Neuron (in vitro differentiated cells): ENCODE results near the gene TRIM63.

Experiments used
- H2AFZ ChIP-seq: one replicate; pipeline ENCODE4 v1.6.1; 2013; ENCODE audit warnings: low read depth, mild to moderate bottlenecking, inconsistent platforms, low read length, moderate library complexity
- H3K27me3 ChIP-seq: one replicate; pipeline ENCODE4 v1.6.1; 2013; ENCODE audit warnings: low read length; ENCODE audit not compliant: insufficient read depth
- H3K36me3 ChIP-seq: one replicate; pipeline ENCODE4 v1.6.1; 2013; ENCODE audit warnings: low read length; ENCODE audit not compliant: insufficient read depth
- H3K4me1 ChIP-seq: one replicate; pipeline ENCODE4 v1.6.1; 2013; ENCODE audit warnings: low read length; ENCODE audit not compliant: insufficient read depth
- H3K4me3 ChIP-seq: 2 replicates; pipeline ENCODE4 v1.5.1; 2013; ENCODE audit warnings: mild to moderate bottlenecking, low read length, moderate library complexity
- H3K9me3 ChIP-seq: one replicate; pipeline ENCODE4 v1.6.1; 2013; ENCODE audit warnings: low read length

Gene TRIM63

GRCh38 chr1:26021647-26022403 is 45.6 kb downstream of the TRIM63 start, which contains the start of gene EXTL1:
EXTL1 (plus strand) TSS chr1:26021775; CDS start chr1:26022647, 872 bp downstream.
- H3K27me3 ChIP-seq = peaks cover 5% of the 10 kb centered on the region
- peak within 1 kb of the TSS; percentile 38 for H2AFZ ChIP-seq
- peak within 1 kb of the TSS; percentile 53 for H3K4me3 ChIP-seq
- no peaks in the 10 kb centered on the region for H3K9me3 ChIP-seq
- no peaks in the 10 kb centered on the region for H3K36me3 ChIP-seq
- H3K4me1 ChIP-seq = peaks cover 26% of the 10 kb centered on the region

DNA sequence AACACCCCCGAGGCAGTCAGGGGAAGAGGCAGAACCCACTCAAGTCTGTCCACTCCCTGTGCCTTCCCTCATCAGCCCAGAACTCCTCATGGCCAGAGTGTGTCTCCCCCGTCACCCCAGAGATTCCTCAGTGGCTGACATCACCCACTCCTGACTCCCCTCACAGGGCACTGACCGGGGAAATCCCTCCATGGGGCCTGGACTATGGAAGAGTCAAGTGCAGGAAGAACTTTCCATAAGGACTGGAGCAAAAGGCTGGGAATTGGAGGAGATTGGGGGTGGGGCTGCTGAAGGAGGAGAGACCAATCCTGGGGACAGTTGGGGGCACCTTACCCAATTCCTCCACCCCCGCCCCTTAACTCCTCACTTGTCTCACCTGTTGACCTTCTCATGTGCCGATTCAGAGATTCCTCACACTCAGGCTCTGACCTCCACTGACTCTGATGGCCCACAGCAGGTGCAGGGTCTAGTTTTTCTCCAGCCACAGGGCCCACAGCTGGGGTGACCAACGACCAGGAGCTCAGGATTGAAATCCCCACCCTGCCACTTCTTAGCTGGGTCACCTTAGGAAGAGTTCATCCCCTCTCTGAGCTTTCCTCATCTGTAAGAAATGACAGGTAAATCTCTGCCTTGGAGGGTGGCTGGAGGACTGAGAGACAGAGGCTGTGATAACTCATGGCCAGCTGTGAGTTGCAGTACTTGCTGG is 46.3 kb downstream of the TRIM63 start:
- Histone ChIP-seq H2AFZ (no peak overlapping the region), H3K4me1 (peaks cover 33% of the 10 kb centered on the region), H3K36me3 (no peaks in the 10 kb centered on the region), H3K4me3 (no peak overlapping the region), H3K9me3 (no peaks in the 10 kb centered on the region), H3K27me3 (peaks cover 5% of the 10 kb centered on the region)

GRCh38 chr1:26020330-26020768 is 47.1 kb downstream of the TRIM63 start:
- H3K36me3 ChIP-seq = no peaks in the 10 kb centered on the region
- peaks cover 5% of the 10 kb centered on the region for H3K27me3 ChIP-seq
- H2AFZ ChIP-seq = no peak overlapping the region
- no peaks in the 10 kb centered on the region for H3K9me3 ChIP-seq
- peaks cover 33% of the 10 kb centered on the region for H3K4me1 ChIP-seq
- no peak overlapping the region for H3K4me3 ChIP-seq

DNA sequence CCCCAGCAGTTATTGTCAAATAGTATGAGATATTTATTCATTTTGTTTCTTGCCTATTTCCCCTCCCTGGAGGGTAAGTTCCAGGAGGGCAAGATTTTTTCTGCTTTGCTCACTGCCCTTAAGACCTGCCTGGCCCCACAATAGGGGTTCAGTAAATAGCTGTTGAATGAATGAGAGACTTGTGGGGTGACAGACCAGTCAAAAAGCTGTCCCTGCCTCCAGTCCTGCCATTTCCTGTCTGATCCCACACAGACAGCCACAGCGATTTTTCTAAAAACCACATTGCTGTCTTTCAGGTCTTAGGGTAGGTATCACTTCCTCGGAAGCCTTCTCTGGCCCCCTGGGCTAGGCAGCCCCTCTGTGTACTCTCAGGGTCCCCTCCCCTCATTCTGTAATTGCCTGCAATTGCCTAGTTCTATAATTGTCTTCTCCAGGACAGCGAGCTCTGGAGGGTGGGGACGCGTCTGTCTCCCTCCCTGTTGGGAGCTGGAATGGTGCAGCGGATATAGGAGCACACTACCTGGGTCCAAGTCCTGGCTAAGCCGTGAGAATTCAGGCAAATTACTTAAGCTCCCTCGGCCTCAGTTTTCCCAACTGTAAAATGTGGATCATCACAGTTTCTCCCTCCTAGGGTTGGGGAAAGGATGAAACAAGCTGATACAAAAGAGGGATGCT is 47.7 kb downstream of the TRIM63 start:
- Histone ChIP-seq H3K27me3 (peaks cover 5% of the 10 kb centered on the region), H3K9me3 (no peaks in the 10 kb centered on the region), H2AFZ (no peak overlapping the region), H3K4me1 (peaks cover 33% of the 10 kb centered on the region), H3K36me3 (no peaks in the 10 kb centered on the region), H3K4me3 (no peak overlapping the region)

GRCh38 chr1:26017606-26018005 is 49.8 kb downstream of the TRIM63 start:
- Histone ChIP-seq H3K36me3 (no peaks in the 10 kb centered on the region), H3K27me3 (no peaks in the 10 kb centered on the region), H2AFZ (no peak overlapping the region), H3K4me3 (no peak overlapping the region), H3K9me3 (no peaks in the 10 kb centered on the region), H3K4me1 (peaks cover 33% of the 10 kb centered on the region)

- H3K27me3 ChIP-seq = no peaks in the 10 kb centered on the region
- no peak overlapping the region for H3K4me3 ChIP-seq
- no peaks in the 10 kb centered on the region for H3K9me3 ChIP-seq
- H3K4me1 ChIP-seq = peaks cover 31% of the 10 kb centered on the region
- no peak overlapping the region for H2AFZ ChIP-seq
- H3K36me3 ChIP-seq = no peaks in the 10 kb centered on the region
These were observed 50.4 kb downstream of the TRIM63 start for GRCh38 chr1:26016953-26017545.

GRCh38 chr1:26016258-26016952 is 51.0 kb downstream of the TRIM63 start:
- Histone ChIP-seq H3K4me3 (no peak overlapping the region), H3K36me3 (no peaks in the 10 kb centered on the region), H3K4me1 (peaks cover 28% of the 10 kb centered on the region), H2AFZ (no peak overlapping the region), H3K27me3 (no peaks in the 10 kb centered on the region), H3K9me3 (no peaks in the 10 kb centered on the region)

GRCh38 chr1:26015358-26015757 is 52.1 kb downstream of the TRIM63 start:
- Histone ChIP-seq H3K36me3 (no peaks in the 10 kb centered on the region), H3K9me3 (no peaks in the 10 kb centered on the region), H2AFZ (no peak overlapping the region), H3K4me3 (no peak overlapping the region), H3K4me1 (peaks cover 27% of the 10 kb centered on the region), H3K27me3 (no peaks in the 10 kb centered on the region)

DNA sequence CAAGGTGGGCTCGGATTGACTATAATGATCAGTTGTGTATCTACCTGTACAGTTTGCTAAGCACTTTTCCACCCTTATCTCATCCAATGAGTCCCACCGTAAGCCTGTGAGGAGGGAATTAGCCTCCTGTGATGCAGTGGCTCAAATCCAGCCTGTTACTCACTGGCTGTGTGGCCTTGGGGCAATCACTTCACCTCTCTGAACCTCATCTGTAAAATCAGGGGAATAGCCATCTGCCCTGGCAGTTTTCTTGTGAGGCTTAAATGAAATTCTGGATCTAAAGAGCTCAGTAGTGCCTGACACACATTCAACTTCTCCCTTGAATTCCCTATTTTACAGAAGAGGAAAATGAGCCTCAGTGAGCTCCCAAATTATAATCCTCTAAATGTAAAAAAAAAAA is 53.3 kb downstream of the TRIM63 start:
- H3K36me3 ChIP-seq = no peaks in the 10 kb centered on the region
- H2AFZ ChIP-seq = no peak overlapping the region
- H3K4me3 ChIP-seq = no peak overlapping the region
- no peaks in the 10 kb centered on the region for H3K27me3 ChIP-seq
- H3K4me1 ChIP-seq = peaks cover 18% of the 10 kb centered on the region
- H3K9me3 ChIP-seq = no peaks in the 10 kb centered on the region

DNA sequence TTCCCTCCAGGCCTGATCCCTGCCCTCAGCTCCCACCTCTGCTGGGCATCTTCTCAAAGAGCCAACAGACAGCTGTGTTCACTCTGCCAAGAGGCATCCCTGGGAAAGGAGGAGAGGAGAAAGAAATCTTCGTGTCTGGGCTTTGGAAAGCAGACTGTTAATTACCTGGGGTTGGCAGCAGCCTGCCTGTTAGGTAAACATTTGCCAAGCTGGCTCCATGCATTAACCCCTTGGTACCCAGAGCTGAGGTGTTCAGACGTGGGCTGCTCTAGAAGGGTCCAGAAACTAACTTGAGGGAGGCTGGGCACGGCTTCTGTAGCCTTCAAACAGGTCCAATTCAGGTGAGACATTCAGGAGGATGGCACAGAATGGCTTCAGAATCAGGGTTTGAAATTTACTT is 54.6 kb downstream of the TRIM63 start:
- no peaks in the 10 kb centered on the region for H3K36me3 ChIP-seq
- H3K9me3 ChIP-seq = no peaks in the 10 kb centered on the region
- no peak overlapping the region for H3K4me3 ChIP-seq
- no peak overlapping the region for H2AFZ ChIP-seq
- peaks cover 12% of the 10 kb centered on the region for H3K4me1 ChIP-seq
- H3K27me3 ChIP-seq = no peaks in the 10 kb centered on the region

GRCh38 chr1:26010825-26011224 is 56.6 kb downstream of the TRIM63 start:
- H3K9me3 ChIP-seq = no peaks in the 10 kb centered on the region
- no peak overlapping the region for H3K4me3 ChIP-seq
- no peaks in the 10 kb centered on the region for H3K27me3 ChIP-seq
- H2AFZ ChIP-seq = no peak overlapping the region
- H3K36me3 ChIP-seq = no peaks in the 10 kb centered on the region
- peaks cover 4% of the 10 kb centered on the region for H3K4me1 ChIP-seq

- Histone ChIP-seq H2AFZ (no peak overlapping the region), H3K9me3 (no peaks in the 10 kb centered on the region), H3K36me3 (no peaks in the 10 kb centered on the region), H3K27me3 (no peaks in the 10 kb centered on the region), H3K4me1 (peaks cover 4% of the 10 kb centered on the region), H3K4me3 (no peak overlapping the region)
These were observed 57.5 kb downstream of the TRIM63 start for GRCh38 chr1:26009796-26010447.
